Stimulated activated CD8-positive, alpha-beta memory T cell treated with anti-CD3 and anti-CD28 coated beads, Interleukin-2, amount 100 ng/mL, for 48 hours (primary cell): Measurements from ENCODE around the gene EML3.
A peak's percentile ranks its signal among the peaks of the same experiment; 100 is the strongest.
"Not testable (repeated sequence)": the region's sequence is repeated elsewhere in the genome, so short reads cannot be mapped to it uniquely, and the experiment has no call there.

Experiments used
- DNase-seq, 2 donors: peaks; one replicate each; pipeline ENCODE4 v3.0.0-alpha.2; 2020; ENCODE audit warnings: low read depth in 2 of 2

Gene EML3

DNA sequence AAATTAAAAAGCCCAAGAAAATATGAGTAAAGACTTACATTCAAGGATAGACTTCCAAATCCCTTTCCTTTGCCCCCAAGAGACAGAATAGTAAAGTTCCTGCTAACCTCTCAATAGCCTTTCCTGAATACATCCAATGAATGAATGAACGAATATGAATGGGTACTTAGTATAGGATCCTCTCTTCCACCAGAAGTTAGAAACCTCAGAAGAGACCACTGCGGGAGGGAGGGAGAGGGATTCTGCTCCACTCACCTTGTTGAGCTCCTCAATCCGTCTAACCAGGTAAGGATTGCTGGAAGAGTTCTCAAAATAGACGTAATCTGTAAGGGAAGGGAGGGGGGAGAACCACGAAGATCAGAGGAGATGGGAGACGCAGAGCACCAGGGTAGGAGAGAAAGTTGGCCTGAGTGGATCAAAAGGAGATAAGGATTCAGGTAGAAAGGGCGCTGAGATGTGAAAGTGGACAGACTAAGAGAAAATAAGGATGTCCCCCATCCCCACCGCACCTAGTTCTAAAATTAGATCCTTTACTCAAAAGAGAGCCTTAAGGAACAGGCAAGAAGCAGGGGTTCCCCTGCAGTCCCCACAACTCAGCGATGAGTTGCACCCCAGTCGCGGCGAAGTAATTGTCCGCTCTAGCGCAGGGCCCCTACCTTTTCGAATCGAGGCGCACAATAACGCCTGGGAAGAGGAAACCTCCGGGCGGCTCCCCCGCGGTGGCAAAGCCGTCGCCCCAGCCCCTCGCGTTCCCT, 12.0 kb downstream of the EML3 start:
- no peak for DNase-seq

DNA sequence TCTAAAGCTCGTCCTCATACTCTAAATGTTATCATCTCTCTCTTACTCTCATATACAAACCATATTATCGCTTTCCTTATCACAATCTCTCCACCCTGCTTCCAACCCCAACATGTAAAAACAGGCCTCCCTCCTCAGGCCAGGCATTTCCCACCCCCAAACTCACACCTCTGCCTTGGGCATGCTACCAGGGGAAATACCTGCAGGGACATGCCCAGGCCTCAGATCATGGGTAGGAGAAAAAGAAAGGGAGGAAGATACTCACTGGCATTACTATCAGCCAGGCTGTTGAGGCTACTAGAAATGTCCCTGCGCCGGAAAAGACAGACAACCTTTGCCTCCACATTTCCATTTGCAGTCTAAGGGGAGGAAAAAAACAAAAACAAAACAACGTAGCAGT, 12.7 kb downstream of the EML3 start:
- DNase-seq: no peak

DNA sequence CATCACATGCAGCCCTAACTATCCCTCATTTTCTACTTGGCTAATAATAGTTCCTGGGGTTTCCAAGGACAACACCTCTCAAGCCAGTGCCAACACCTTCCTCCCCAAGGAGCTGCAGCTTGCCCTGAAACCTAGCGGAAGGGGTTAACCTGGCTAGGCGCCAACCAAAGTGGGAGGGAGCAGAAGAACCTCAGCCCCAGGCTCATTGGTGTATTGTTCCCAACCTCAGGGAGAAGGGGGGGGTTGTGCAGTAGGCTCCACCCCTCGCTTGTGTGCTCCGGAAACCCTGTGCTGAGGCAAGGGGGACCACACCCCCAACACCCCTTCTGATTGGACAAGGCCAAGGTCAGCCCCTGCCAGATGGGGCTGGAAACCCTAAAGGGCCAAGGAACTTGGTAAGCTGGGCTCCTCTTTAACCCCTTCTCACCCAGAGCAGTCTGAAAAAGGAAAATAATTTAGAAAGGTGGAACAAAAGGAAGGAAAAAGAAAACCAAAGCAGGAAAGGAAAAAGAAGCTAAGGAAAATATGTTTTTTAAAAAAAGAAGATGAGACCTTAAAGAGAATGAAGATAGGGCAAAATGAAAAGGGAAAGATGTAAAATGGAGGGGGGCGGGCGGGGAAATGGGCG, 13.4 kb downstream of the EML3 start:
- peak; percentile 92 for DNase-seq

DNA sequence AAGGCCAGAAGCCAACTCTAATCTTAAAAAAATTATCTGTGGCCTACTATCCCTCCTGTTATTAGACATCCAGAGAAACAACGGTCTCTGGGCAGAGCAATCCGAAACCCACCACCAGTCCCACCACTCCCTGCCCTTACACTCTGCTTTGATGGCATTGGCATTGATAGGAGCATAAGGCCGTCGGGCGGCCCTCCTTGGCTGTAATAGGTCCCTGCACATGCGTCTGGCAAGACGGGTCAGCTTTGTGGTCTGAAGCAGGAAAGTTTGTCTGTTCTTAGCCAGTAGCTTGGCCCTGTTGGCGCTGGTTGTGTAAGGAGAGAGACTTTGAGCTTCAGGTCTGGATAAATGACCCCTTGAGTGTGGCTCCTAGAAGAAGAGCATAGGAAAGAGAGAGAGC, 17.5 kb downstream of the EML3 start:
- DNase-seq: no peak

DNA sequence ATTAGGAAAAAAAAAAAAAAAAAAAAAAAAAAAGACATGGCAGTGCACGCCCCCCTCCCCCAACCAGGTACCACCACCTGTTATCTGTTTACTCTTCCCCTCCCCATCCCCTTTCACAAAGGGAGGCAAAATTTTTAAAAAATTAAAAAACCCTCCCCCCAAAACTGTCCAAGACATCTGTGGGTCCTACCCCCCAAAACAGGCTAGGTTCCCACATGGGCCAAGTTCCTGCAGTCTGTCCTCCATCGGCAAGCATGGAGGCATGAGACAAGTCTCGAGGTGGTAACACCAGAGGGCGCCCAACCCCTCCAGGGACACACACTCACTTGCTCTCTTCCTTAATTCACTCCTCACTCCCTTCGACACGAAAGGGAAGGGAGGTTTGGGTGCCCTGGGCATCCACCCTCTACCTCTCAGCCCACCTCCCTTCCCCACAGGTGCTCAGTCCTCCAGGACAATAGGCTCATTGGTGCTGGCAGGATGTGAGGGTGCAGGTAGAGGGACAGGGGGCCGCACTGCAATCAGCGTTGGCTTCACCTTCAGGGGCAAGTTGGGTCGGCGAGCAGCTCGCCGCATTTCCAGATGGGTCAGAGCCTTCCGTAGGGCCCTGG, 19.0 kb downstream of the EML3 start:
- peak; percentile 64 to 72 for DNase-seq

DNA sequence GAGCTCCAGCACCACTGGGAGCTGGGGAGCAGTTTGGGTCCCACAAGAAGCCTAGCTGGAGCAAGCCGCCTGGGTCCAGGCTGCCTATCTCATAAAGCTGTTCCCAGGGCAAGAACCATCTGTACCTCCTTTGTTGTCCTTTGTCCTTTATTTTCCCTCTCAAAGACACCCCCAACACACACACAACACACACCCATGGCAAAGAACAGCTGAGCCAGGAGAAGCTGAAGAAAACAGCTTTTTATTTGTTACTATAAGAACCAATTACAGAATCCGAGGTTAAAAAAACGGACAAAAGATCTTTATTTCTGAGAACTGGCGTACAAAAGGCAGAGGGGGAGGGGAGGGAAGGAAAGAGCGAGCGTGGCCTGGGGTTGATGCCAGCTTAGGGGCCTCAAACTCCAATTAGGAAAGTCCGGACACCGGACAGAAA, 19.6 kb downstream of the EML3 start:
- no peak for DNase-seq

DNA sequence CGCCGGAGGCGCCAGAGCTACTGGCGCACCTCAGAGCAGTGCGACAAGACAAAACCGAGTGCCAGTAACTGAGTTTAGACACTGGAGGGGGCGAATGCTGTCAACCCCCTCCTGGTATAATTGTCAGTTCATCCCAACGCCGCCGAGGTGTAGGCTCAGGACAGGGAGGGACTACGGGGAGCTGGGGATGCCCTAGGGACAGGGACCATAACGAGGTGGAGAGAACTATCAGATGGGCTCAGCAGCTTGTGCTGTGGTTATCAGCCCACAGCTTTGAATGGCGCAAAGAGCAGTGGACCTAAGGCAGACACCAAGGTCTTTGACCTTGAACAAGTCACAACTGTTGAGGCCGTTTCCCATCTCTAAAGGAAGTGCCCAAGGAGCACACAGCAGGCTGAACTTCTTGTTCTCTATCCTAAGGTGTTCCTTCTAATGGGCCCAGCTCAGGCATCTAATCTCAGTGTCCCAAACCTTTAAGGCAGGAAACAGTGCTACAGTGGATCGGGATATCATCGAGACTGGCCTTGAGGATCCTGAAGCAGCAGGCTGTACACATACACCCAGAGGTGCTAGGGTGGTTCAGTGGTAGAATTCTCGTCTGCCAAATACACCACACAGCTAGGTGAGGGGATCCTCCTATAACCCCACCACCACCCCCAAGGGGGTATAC, 20.3 kb downstream of the EML3 start:
- DNase-seq: no peak

DNA sequence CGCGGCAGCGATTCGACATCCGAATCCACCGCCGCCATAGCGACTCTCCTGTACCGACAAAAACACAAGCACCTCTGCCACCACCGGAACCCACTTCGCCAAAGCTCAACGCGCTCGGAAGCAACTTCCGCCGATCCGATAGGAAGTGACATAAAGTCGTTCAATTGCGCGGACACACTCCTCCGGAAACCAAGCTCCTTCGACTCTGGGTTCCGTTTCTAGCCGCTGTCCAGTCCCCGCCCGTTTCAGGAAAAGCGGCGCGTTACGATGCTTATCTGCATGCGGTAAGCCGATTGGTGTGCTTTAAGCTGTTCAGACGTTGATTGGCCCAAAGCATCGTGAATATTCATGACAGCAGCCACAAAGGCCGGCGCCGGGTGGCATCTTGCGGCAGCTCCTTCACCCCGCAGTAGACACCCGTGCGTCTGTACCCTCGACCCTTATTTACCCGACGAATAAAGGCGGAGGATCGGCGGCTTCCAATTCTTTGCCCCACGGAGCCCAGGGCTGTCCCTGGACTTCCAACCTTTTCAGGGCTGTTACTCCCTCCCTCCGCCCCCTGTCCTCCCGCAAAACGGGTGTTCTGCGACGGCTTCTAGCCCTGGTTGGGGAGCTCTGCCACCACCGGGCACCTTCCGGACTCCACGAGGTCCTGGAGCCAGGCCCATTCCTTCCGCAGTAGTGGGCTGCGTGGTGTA, 21.0 kb downstream of the EML3 start, which contains the start of gene TUT1:
Gene TUT1 (minus strand): TSS at position 76 of the 698 bp plus-strand sequence. CDS start 38 bp downstream, at position 38.
- DNase-seq: peak; percentile 86 to 88

DNA sequence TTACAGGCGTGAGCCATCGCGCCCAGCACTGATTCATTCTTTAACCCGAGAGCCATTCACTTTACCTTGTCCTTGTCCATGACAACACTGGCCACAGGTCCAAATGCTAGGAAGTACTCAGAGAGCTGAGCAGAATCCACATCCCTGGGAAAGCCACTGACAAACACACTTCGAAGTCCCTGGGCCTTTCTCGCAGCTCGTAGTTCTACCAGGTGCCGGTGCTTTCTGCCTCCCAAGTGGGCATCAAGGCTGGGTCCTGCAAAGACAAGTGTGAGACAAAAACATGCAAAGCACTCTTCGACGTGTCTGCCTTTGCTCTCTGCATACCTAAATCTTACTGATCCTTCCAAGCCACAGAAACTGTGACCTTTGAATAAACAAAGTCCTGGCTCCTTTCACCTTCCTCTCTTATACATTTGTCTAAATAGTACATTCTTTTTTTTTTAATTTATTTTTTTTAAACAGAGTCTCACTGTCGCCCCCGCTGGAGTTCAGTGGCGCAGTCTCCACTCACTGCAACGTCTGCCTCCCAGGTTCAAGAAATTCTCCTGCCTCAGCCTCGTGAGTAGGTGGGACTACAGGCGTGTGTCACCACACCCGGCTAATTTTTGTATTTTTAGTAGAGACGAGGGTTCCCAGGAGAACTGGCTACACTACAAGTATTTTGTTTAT, 23.5 kb downstream of the EML3 start:
- DNase-seq: no peak

DNA sequence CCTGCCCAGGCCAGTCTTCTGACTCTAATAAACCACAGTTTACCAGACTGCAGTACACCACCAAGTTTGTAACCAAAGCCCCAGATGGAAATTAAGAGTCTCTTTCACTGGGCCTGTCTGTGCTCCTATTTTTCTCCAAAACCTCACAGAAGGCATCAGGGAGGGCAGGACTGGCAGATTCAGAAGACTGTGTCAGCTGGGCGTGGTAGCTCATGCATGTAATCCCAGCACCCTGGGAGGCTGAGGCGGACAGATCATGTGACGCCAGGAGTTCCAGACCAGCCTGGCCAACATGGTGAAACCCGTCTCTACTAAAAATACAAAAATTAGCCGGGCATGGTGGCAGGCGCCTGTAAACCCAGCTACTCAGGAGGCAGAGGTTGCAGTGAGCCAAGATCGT, 27.2 kb downstream of the EML3 start:
- not testable (repeated sequence) for DNase-seq

DNA sequence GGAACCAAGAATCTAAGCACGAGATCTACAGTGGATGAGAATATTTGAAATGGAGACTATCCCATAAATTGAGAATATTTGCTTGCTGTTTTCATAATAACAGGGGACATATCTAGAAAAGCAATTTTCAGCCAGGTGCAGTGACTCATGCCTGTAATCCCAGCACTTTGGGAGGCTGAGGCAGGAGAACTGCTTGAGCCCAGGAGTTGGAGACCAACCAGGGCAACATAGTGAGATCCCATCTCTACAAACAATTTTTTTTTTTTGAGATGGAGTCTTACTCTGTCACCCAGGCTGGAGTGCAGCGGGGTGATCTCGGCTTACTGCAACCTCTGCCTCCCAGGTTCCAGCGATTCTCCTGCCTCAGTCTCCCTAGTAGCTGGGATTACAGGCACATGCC, 30.8 kb downstream of the EML3 start:
- DNase-seq: not testable (repeated sequence)

DNA sequence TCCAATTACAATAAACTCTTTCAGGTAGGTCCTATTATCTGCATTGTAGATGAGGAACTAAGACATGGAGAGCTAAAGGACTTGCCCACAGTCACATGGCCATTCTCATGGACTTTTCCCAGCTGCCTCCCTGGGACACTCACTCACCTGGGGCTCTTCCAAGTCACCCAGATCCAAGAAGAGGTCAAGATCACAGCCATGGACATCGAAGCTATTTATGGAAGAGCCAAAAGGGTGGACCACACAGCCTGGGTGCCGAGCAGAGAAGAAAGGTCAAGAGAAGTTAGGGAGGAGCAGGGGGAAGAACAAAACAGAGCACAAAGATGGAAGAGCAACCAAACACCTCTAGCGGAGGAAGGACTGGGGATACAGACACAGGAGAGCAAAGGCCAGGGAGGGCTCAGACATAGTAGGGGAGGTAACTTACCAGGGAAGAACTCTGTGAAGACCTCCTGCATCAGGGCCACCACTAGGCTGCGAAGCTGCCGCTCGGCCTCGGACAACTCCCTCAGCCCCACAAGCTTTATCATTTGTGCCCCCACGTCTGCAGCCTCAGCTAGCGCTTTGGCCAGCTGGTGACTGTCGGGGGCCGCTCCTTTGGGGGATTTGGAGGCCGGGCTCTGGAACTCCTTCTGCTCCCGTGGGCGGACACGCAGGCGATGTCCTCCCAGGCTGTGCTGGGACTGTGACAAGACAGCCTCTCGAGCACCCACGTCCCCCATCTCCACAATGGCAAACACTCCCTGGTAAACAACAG, 31.4 kb downstream of the EML3 start:
- no peak for DNase-seq

DNA sequence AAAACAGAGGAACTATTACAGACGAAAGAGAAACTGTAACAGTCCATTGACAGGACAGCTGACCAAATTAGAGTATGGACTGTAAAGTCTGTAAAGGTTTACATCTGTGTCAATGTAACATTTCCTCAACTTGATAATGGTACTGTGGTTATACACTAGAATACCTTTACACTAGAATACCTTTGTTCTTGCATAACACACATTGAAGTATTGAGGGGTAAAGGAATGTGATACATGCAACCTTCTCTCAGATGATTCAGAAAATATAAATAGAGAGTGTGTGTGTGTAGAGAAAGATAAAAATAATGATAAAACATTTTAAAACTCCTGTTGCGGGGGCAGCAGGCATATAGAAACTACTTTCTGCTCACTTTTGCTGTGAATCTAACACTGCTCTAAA, 33.3 kb downstream of the EML3 start:
- DNase-seq: no peak

DNA sequence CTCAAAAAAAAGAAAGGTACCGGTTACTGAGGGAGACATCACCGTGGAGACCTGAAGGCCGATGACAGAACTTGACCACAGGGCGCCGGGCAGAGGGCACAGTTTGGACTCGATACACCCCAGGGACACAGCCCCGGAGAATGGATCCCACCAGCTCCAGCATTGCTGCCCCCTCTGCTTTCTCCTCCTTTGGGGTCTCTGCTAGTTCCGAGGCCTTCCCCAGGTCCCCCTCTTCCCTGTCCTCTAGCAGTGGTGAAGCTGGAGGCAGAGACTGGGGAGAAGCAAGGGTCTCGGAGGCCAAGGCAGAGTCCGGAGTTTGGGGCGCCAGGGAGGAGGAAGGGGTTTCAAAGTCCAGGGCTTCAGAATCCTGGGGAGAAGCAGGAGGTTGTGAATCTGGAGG, 34.0 kb downstream of the EML3 start:
- no peak for DNase-seq

DNA sequence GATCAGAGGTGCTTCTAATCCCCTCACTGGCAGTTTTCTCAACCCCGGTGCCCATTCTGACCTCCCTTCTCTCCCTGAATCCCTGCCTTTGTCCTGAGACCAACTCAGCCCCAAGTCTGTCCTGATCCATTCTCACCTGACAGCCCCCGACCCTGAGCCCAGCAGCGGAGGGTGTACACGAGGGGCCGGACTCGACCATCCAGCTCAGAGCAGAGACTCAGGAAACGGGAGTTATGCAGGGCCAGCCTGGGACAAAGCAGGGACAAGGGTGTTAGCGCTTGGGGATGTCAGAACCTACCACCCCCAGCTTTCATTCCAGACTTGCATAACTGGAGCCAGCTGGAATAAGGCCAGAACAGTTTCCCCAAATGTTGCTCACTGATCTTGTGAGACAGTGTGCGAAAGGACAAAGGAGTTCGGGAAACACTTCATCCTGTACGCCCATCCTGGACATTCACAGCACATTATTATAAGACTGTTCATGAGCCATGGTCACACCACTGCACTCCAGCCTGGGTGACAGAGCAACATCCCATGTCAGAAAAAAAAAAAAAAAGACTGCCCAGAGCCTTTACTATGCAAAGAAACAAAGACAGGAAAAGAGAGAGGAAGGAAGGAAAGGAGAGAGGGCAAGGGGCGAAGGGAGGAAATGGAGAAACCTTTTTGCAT, 35.4 kb downstream of the EML3 start:
- DNase-seq: no peak

DNA sequence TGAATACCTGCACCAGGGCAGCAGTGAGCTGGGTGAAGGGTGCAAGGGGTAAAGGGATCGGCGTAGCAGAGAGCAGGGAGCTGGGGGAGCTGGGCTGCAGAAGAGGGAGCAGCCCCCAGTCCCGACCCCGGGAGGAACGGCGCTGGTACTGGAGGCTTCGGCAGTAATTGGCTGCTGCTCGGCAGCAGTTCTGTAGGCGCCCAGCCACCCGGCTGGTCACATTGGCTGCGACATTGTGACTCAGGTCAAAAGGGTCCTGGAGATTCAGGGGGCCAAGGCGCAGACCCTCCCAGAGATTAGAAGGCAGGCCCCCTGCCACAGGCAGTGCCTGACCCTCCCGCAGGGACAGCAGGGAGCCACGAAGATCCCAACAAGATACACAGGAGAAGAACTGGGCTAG, 36.7 kb downstream of the EML3 start:
- no peak for DNase-seq

DNA sequence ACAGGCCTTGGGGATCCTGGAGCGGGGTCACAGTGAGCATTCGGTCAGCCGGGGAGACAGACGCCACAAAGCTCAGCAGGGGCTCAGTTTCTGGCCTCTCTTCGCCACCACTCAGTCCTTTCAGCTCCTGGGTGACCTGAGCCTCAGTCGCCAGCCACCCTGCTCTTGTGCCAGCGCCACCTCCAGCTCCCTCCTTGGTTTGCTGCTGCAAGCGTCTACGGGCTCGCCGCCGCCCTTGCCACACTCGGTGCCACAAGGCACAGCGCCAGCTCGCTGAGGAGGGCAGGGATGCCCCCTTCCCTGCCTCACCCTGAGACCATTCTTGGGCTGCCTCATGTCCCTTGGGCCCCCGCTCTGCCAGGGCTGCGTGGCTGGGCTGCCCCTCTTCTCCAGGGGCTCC, 37.4 kb downstream of the EML3 start:
- no peak for DNase-seq

DNA sequence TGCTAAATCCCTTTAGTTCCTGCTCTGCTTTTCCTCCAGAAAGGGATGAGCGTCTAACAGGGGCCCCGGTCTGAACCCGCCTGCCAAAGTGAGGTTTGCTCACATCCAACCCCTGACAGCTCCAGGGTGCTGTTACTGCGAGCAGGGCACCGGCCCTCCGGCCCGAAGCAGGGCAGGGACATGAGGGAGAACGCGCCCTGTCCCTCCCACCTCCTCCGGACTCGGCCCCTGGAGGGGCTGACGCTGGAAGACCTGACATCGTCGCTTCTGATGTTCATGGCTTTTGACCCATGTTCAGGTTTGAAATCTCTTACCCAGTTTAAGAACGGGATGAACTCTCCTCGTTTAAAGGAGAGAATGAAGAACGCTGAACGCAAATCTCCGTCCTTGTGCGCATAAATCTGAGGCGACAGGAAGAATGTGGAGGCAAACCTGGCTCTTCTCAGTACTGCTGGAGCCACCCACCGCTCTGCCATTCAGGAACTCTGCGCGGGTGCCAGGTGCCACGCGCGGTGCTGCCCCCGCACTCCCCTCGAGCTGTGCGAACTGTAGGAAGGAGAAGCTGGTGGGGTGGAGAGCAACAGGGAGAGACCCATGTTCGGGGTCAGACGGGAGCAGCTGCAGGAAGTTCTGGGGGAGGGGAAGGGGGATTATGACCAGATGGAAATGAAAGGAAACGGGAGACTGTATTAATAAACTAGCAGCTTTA, 38.1 kb downstream of the EML3 start:
- no peak for DNase-seq

DNA sequence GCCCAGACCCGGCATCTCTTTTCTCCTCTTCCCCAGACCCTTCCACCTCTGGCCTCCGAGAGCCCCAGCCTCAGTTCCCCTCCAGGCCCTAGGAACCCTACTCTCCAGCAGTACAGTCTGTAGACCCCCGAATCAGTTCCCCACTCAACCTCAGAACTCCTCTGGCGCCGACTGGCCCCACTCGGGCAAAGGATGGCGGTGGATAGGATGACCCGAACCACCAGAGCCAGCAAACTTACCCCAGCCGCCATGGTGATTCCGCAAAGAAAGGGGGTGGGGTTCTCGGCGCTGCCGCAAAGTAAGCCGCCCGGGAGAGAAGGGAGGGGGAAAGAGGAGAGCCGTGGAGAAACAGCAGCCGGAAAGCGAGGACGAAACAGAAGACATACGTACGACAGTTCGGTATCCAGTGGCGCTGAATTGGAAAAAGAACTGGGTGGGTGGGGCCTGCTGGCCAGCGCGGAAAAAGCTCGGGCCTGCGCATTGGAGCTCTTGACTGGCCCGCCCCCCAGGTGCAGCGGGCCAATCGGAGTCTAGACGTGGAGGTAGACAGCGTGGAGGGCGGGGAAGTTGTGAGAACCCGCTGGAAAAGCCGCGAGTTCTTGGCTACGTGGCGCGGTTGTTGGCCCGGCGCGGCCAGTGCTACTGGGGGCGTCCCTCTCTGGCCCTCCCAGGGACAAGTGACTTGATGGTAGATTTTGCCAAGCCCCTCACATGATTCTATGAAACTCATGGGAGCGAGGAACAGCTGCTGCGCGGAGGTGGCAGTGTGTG, 38.8 kb downstream of the EML3 start, which contains the start of gene EEF1G:
Gene EEF1G (minus strand): TSS at position 300 of the 771 bp plus-strand sequence. CDS start 49 bp downstream, at position 251.
- peak; percentile 93 to 95 for DNase-seq
